ENCODE measurements around the gene UPK1B. TPM values are rescaled to one million over a fixed set of nuclear protein-coding genes. Genes with fewer than 3 reads are reported as not detected.

UPK1B gene
- total and polyA plus RNA-seq, 9 of the 15 experiments (the other 6 are each of a cell fraction or from before 2014, with no cell fraction given): 0.22 to 1.2 (median 0.51) TPM

- no peak within 1 kb of the TSS for H3K9ac ChIP-seq (ENCODE audit: insufficient read depth in 1 of 2, low read depth in 2 of 2, low read length in 2 of 2)
- ATAC-seq (peak; percentile 89), FAIRE-seq (peak; percentile 78), DNase-seq (ENCODE audit: extremely low read depth in 1 of 4, low spot score in 3 of 4) (peak in 3 of 4 experiments; percentile 10 to 44 (median 36))
- H3K4me2 ChIP-seq (ENCODE audit: insufficient read depth, low read length): no peak within 1 kb of the TSS; the same call in 1 of the 2 replicates
- no peak within 1 kb of the TSS for H3K27ac ChIP-seq (ENCODE audit: extremely low read depth, low read depth, low read length)
- 21% methylated on average over 19 of the region's 23 CpGs for WGBS (ENCODE audit: insufficient coverage, low coverage, missing lambda C conversion rate)
- peak within 1 kb of the TSS; percentile 59 for H2AFZ ChIP-seq (ENCODE audit: low read depth, low read length)
- H3K79me2 ChIP-seq (ENCODE audit: control insufficient read depth, insufficient read depth, low read length): no peaks in the 10 kb centered on the region
- H3K4me3 ChIP-seq: no peak within 1 kb of the TSS
- in situ Hi-C loops (cut with MboI) (loop anchor here (25.0 kb wide), 1 partner anchor 542 kb away; the partner anchor contains the start of gene COX17), intact Hi-C loops (cut with micrococcal nuclease) (loop anchor here (1.0 kb wide), 2 partner anchors 96 to 208 kb away; no protein-coding TSS in a partner anchor)
- no peaks in the 10 kb centered on the region for H3K9me1 ChIP-seq (ENCODE audit: control insufficient read depth, insufficient read depth, low read length)
- H3K27me3 ChIP-seq (ENCODE audit: control insufficient read depth in 2 of 2, insufficient read depth in 2 of 2, low read length in 2 of 2): no peaks in the 10 kb centered on the region
- BruUV-seq (replicated peaks): no TSS peak
- POLR2A ChIA-PET: no interaction called here
- H3K9me3 ChIP-seq (replicated peaks; ENCODE audit: control insufficient read depth, insufficient read depth, low read depth, low read length): no peaks in the 10 kb centered on the region
- peaks cover 0 to 6% of the 10 kb centered on the region in 2 experiments; a peak in 2 of 5 replicates for H3K4me1 ChIP-seq (replicated peaks in 1 of 2; ENCODE audit: control insufficient read depth in 2 of 2, insufficient read depth in 2 of 2, low read length in 2 of 2)
- CTCF ChIA-PET (ENCODE audit: low intra/inter-chr PET ratio): interaction anchor here (0.5 kb wide), 1 partner anchor 206 kb away, joined by 4 read pairs; no protein-coding TSS in a partner anchor
- no peaks in the 10 kb centered on the region for H3K36me3 ChIP-seq (ENCODE audit: control insufficient read depth, insufficient read depth, low read length)
- H4K20me1 ChIP-seq (replicated peaks; ENCODE audit: control insufficient read depth, insufficient read depth, low read length): no peaks in the 10 kb centered on the region
- TF ChIP-seq NBN (IDR thresholded peaks at IDR 0.05; ENCODE audit: low read depth) (no peak), RAD21 (CRISPR knock-in tag; conservative IDR thresholded peaks at IDR 0.05 in 1 of 2, IDR thresholded peaks at IDR 0.05 in 1 of 2) (peak; percentile 48 to 77), GATA2 (CRISPR knock-in tag; IDR thresholded peaks at IDR 0.05) (no peak), HDGF (IDR thresholded peaks at IDR 0.05) (no peak), USF1 (CRISPR knock-in tag; IDR thresholded peaks at IDR 0.05) (no peak)
- TF ChIP-seq, protein P1, sequence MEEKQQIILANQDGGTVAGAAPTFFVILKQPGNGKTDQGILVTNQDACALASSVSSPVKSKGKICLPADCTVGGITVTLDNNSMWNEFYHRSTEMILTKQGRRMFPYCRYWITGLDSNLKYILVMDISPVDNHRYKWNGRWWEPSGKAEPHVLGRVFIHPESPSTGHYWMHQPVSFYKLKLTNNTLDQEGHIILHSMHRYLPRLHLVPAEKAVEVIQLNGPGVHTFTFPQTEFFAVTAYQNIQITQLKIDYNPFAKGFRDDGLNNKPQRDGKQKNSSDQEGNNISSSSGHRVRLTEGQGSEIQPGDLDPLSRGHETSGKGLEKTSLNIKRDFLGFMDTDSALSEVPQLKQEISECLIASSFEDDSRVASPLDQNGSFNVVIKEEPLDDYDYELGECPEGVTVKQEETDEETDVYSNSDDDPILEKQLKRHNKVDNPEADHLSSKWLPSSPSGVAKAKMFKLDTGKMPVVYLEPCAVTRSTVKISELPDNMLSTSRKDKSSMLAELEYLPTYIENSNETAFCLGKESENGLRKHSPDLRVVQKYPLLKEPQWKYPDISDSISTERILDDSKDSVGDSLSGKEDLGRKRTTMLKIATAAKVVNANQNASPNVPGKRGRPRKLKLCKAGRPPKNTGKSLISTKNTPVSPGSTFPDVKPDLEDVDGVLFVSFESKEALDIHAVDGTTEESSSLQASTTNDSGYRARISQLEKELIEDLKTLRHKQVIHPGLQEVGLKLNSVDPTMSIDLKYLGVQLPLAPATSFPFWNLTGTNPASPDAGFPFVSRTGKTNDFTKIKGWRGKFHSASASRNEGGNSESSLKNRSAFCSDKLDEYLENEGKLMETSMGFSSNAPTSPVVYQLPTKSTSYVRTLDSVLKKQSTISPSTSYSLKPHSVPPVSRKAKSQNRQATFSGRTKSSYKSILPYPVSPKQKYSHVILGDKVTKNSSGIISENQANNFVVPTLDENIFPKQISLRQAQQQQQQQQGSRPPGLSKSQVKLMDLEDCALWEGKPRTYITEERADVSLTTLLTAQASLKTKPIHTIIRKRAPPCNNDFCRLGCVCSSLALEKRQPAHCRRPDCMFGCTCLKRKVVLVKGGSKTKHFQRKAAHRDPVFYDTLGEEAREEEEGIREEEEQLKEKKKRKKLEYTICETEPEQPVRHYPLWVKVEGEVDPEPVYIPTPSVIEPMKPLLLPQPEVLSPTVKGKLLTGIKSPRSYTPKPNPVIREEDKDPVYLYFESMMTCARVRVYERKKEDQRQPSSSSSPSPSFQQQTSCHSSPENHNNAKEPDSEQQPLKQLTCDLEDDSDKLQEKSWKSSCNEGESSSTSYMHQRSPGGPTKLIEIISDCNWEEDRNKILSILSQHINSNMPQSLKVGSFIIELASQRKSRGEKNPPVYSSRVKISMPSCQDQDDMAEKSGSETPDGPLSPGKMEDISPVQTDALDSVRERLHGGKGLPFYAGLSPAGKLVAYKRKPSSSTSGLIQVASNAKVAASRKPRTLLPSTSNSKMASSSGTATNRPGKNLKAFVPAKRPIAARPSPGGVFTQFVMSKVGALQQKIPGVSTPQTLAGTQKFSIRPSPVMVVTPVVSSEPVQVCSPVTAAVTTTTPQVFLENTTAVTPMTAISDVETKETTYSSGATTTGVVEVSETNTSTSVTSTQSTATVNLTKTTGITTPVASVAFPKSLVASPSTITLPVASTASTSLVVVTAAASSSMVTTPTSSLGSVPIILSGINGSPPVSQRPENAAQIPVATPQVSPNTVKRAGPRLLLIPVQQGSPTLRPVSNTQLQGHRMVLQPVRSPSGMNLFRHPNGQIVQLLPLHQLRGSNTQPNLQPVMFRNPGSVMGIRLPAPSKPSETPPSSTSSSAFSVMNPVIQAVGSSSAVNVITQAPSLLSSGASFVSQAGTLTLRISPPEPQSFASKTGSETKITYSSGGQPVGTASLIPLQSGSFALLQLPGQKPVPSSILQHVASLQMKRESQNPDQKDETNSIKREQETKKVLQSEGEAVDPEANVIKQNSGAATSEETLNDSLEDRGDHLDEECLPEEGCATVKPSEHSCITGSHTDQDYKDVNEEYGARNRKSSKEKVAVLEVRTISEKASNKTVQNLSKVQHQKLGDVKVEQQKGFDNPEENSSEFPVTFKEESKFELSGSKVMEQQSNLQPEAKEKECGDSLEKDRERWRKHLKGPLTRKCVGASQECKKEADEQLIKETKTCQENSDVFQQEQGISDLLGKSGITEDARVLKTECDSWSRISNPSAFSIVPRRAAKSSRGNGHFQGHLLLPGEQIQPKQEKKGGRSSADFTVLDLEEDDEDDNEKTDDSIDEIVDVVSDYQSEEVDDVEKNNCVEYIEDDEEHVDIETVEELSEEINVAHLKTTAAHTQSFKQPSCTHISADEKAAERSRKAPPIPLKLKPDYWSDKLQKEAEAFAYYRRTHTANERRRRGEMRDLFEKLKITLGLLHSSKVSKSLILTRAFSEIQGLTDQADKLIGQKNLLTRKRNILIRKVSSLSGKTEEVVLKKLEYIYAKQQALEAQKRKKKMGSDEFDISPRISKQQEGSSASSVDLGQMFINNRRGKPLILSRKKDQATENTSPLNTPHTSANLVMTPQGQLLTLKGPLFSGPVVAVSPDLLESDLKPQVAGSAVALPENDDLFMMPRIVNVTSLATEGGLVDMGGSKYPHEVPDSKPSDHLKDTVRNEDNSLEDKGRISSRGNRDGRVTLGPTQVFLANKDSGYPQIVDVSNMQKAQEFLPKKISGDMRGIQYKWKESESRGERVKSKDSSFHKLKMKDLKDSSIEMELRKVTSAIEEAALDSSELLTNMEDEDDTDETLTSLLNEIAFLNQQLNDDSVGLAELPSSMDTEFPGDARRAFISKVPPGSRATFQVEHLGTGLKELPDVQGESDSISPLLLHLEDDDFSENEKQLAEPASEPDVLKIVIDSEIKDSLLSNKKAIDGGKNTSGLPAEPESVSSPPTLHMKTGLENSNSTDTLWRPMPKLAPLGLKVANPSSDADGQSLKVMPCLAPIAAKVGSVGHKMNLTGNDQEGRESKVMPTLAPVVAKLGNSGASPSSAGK (IDR thresholded peaks at IDR 0.05): peak; percentile 50
- TF ChIP-seq, protein P2, sequence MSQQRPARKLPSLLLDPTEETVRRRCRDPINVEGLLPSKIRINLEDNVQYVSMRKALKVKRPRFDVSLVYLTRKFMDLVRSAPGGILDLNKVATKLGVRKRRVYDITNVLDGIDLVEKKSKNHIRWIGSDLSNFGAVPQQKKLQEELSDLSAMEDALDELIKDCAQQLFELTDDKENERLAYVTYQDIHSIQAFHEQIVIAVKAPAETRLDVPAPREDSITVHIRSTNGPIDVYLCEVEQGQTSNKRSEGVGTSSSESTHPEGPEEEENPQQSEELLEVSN (IDR thresholded peaks at IDR 0.05; ENCODE audit: borderline replicate concordance in 1 of 2, extremely low read depth in 1 of 2, insufficient read depth in 1 of 2, insufficient read length in 1 of 2, low read depth in 1 of 2, low read length in 1 of 2, poor library complexity in 1 of 2, severe bottlenecking in 1 of 2): peak in 1 of 2 experiments; percentile 48
Observed at GRCh38 chr3:119145500-119146167, 27.8 kb upstream of the UPK1B start, which contains the start of gene TEX55. Gene TEX55 (plus strand): TSS chr3:119146165. CDS start chr3:119146190, 25 bp downstream.
